Ovary (tissue), 9 donors: ENCODE measurements around the gene MEPE. TPM values are rescaled to one million over a fixed set of nuclear protein-coding genes. Genes with fewer than 3 reads are reported as not detected.

ENCODE experiments used
- DNase-seq, 5 donors: peaks; one replicate each; pipeline ENCODE4 v3.0.0-alpha.2; 2019 to 2020
- H3K27ac ChIP-seq, 2 donors: fragments of 200-600 bp; one replicate each; pipeline versions ENCODE4 v1.5.1 to v1.8.0; 2019 to 2022
- H3K27me3 ChIP-seq: fragments of 200-600 bp; one replicate; pipeline ENCODE4 v1.8.0; 2022
- H3K36me3 ChIP-seq: fragments of 200-600 bp; sonication (generic); one replicate; pipeline ENCODE4 v1.5.1; 2019
- H3K4me1 ChIP-seq: one replicate; pipeline ENCODE4 v1.8.1; 2013; ENCODE audit warnings: mild to moderate bottlenecking, moderate library complexity; ENCODE audit not compliant: insufficient read depth
- H3K4me3 ChIP-seq: fragments of 200-600 bp; sonication (generic); one replicate; pipeline ENCODE4 v1.5.1; 2017
- H3K9me3 ChIP-seq, 2 donors: fragments of 200-600 bp in 1 of 2; sonication (generic) in 1 of 2; one replicate each; pipeline versions ENCODE4 v1.5.1 to v1.8.1; 2013 to 2019; ENCODE audit warnings: mild to moderate bottlenecking in 1 of 2, moderate library complexity in 1 of 2
- CTCF ChIP-seq, 3 donors: fragments of 450-650 bp in 2 of 3; fragments of 200-600 bp in 1 of 3; IDR thresholded peaks; one replicate each; pipeline versions ENCODE4 v1.5.1 to v1.8.0; 2016 to 2022; ENCODE audit warnings: antibody characterized with exemption in 3 of 3, mild to moderate bottlenecking in 1 of 3
- EP300 ChIP-seq: sonication (generic); formaldehyde crosslinking; IDR thresholded peaks from one replicate; pipeline ENCODE4 v1.6.1; 2017; ENCODE audit warnings: antibody characterized with exemption
- POLR2A ChIP-seq: fragments of 450-650 bp; IDR thresholded peaks from one replicate; pipeline ENCODE4 v1.6.1; 2017; ENCODE audit warnings: antibody characterized with exemption, mild to moderate bottlenecking, moderate library complexity
- WGBS, 3 donors: extraction: QIAGEN DNeasy Blood & Tissue Kit in 1 of 3; methylation state at CpG; one replicate each; pipeline versions ENCODE4 v1.1.5 to v1.1.7; 2013 to 2017; 5-methylcytosine and 5-hydroxymethylcytosine counted together
- intact Hi-C, 4 donors: fragments of 100-400 bp; cut with DNase I; formaldehyde crosslinking; loops; one replicate each; pipeline versions ENCODE4 v1.11.0 to v1.15.1; 2022 to 2023
- polyA plus RNA-seq, 2 donors: library from polyadenylated mRNA; stranded (reverse); fragments of 200-250 nt in 1 of 2; fragments of 350-450 nt in 1 of 2; fragmentation: Illumina TruSeq in 1 of 2; extraction: RNeasy Lipid Tissue Mini Kit (QIAGEN cat#74804) in 1 of 2; gene quantifications; one replicate each; pipeline ENCODE4 v1.2.3, GENCODE V29; 2013 to 2014
- total RNA-seq, 7 donors: library from RNA; depleted of rRNA in 2 of 7; stranded (reverse); fragments of >200 nt in 2 of 7; fragmentation: NEBNext Ultra II Directional in 3 of 7; extraction: Animal tissue kit (Norgen Biotek cat#: 25700) in 3 of 7; gene quantifications; one replicate each; pipeline versions ENCODE4 v1.1.0 to v1.2.4, GENCODE V29; 2016 to 2023
- donor health status: DM: no; HTN: no; CAD: no; lungs with moderate emphysema.
- donor health status: DM: no; HTN: no; CAD: no.
- donor health status: Bipolar disorder and iron deficiency.
- donor health status: DM: yes; HTN: yes; CAD: no.
- donor health status: DM: no; HTN: no; CAD: no.
- donor health status: DM: yes; HTN: yes; CAD: no.

Gene MEPE
- total and polyA plus RNA-seq, 9 donors = 0.11 TPM; not detected in 8

- WGBS, 3 donors = 73 to 79% (median 79%) methylated on average over 3 of the region's 3 CpGs
- no peak overlapping the region for H3K27ac ChIP-seq
- TF ChIP-seq POLR2A (no peak), CTCF (IDR thresholded peaks at IDR 0.05) (no peak), EP300 (no peak)
- H3K4me3 ChIP-seq = no peak overlapping the region
- H3K9me3 ChIP-seq = no peaks in the 10 kb centered on the region
- DNase-seq = no peak
- intact Hi-C loops = no loop called here
- H3K4me1 ChIP-seq = no peaks in the 10 kb centered on the region
- no peaks in the 10 kb centered on the region for H3K36me3 ChIP-seq
- H3K27me3 ChIP-seq = no peaks in the 10 kb centered on the region
Measured at GRCh38 chr4:87807402-87807801, 25.4 kb upstream of the MEPE start.

GRCh38 chr4:87811977-87812376 is 20.8 kb upstream of the MEPE start:
- H3K27ac ChIP-seq = no peak overlapping the region
- intact Hi-C loops = no loop called here
- H3K27me3 ChIP-seq = no peaks in the 10 kb centered on the region
- WGBS, 3 donors = 88 to 95% (median 95%) methylated on average over 2 of the region's 2 CpGs
- no peak overlapping the region for H3K4me3 ChIP-seq
- H3K4me1 ChIP-seq = no peaks in the 10 kb centered on the region
- no peak for DNase-seq
- H3K9me3 ChIP-seq = no peaks in the 10 kb centered on the region
- H3K36me3 ChIP-seq = no peaks in the 10 kb centered on the region
- TF ChIP-seq POLR2A = no peak
- TF ChIP-seq EP300 = no peak
- TF ChIP-seq CTCF (IDR thresholded peaks at IDR 0.05) = no peak

- Histone ChIP-seq H3K36me3 (no peaks in the 10 kb centered on the region), H3K27ac (no peak overlapping the region), H3K27me3 (no peaks in the 10 kb centered on the region), H3K9me3 (no peaks in the 10 kb centered on the region), H3K4me1 (no peaks in the 10 kb centered on the region), H3K4me3 (no peak overlapping the region)
- WGBS, 3 donors = 69 to 84% (median 75%) methylated on average over 8 of the region's 8 CpGs
- no peak for TF ChIP-seq EP300
- TF ChIP-seq CTCF (IDR thresholded peaks at IDR 0.05) = no peak
- no peak for TF ChIP-seq POLR2A
- intact Hi-C loops = no loop called here
- no peak for DNase-seq
Measured at GRCh38 chr4:87819281-87819919, 13.4 kb upstream of the MEPE start.

GRCh38 chr4:87823200-87823599 is 9.6 kb upstream of the MEPE start:
- H3K27me3 ChIP-seq = no peaks in the 10 kb centered on the region
- no peak overlapping the region for H3K4me3 ChIP-seq
- no peaks in the 10 kb centered on the region for H3K9me3 ChIP-seq
- no peaks in the 10 kb centered on the region for H3K36me3 ChIP-seq
- no peak for DNase-seq
- WGBS, 3 donors = 83 to 90% (median 85%) methylated on average over 4 of the region's 4 CpGs
- no peaks in the 10 kb centered on the region for H3K4me1 ChIP-seq
- H3K27ac ChIP-seq = no peak overlapping the region
- intact Hi-C loops = loop anchor here in 2 of 4 donors (10.0 kb wide), 2 partner anchors 128 to 138 kb away; no protein-coding TSS in a partner anchor
- TF ChIP-seq CTCF (IDR thresholded peaks at IDR 0.05) = no peak
- no peak for TF ChIP-seq EP300
- TF ChIP-seq POLR2A = no peak
